Hepatocyte (in vitro differentiated cells): ENCODE data around the gene DMD. TPM values are rescaled to one million over a fixed set of nuclear protein-coding genes. Genes with fewer than 3 reads are reported as not detected.
"Not testable (repeated sequence)": the region's sequence is repeated elsewhere in the genome, so short reads cannot be mapped to it uniquely, and the experiment has no call there.

ENCODE experiments used
- DNase-seq: peaks from one replicate; pipeline ENCODE4 v3.0.0-alpha.2; 2016; ENCODE audit warnings: low spot score
- H2AFZ ChIP-seq: fragments of 200-600 bp; sonication (generic); 2 replicates; pipeline ENCODE4 v1.6.0; 2016; ENCODE audit warnings: antibody characterized with exemption, mild to moderate bottlenecking
- H3K27ac ChIP-seq: fragments of 200-600 bp; sonication (generic); 2 replicates; pipeline ENCODE4 v1.5.1; 2016; ENCODE audit warnings: mild to moderate bottlenecking
- H3K27me3 ChIP-seq: fragments of 200-600 bp; sonication (generic); 2 replicates; pipeline ENCODE4 v1.6.1; 2016
- H3K36me3 ChIP-seq: fragments of 200-600 bp; sonication (generic); replicated peaks from 2 replicates; pipeline ENCODE4 v1.5.1; 2016; ENCODE audit warnings: low read depth; ENCODE audit not compliant: insufficient read depth
- H3K4me1 ChIP-seq: fragments of 200-600 bp; sonication (generic); 2 replicates; pipeline ENCODE4 v1.5.1; 2016; ENCODE audit warnings: mild to moderate bottlenecking, moderate library complexity; ENCODE audit not compliant: insufficient read depth
- H3K4me2 ChIP-seq: fragments of 200-600 bp; sonication (generic); 2 replicates; pipeline ENCODE4 v1.6.0; 2016
- H3K4me3 ChIP-seq: fragments of 200-600 bp; sonication (generic); 2 replicates; pipeline ENCODE4 v1.5.1; 2016; ENCODE audit warnings: mild to moderate bottlenecking
- H3K79me2 ChIP-seq: fragments of 200-600 bp; sonication (generic); 2 replicates; pipeline ENCODE4 v1.6.0; 2017; ENCODE audit warnings: mild to moderate bottlenecking
- H3K9me2 ChIP-seq: fragments of 200-600 bp; sonication (generic); replicated peaks from 2 replicates; pipeline ENCODE4 v1.6.0; 2017; ENCODE audit warnings: mild to moderate bottlenecking; ENCODE audit not compliant: insufficient read depth
- H3K9me3 ChIP-seq: fragments of 200-600 bp; sonication (generic); 2 replicates; pipeline ENCODE4 v1.5.1; 2016; ENCODE audit warnings: low read depth, mild to moderate bottlenecking
- H4K20me1 ChIP-seq: fragments of 200-600 bp; sonication (generic); 2 replicates; pipeline ENCODE4 v1.6.0; 2016; ENCODE audit warnings: mild to moderate bottlenecking; ENCODE audit not compliant: insufficient read depth, poor library complexity, severe bottlenecking
- CTCF ChIP-seq: fragments of 200-600 bp; sonication (generic); IDR thresholded peaks from 2 replicates; pipeline ENCODE4 v1.5.1; 2016; ENCODE audit warnings: antibody characterized with exemption, mild to moderate bottlenecking; ENCODE audit not compliant: poor library complexity
- EZH2 ChIP-seq: fragments of 200-600 bp; sonication (generic); IDR thresholded peaks from 2 replicates; pipeline ENCODE4 v1.6.1; 2016; ENCODE audit warnings: antibody characterized with exemption, mild to moderate bottlenecking, borderline replicate concordance
- EZH2phosphoT487 ChIP-seq: fragments of 200-600 bp; sonication (generic); IDR thresholded peaks from one replicate; pipeline ENCODE4 v1.6.1; 2018; ENCODE audit warnings: antibody characterized with exemption, mild to moderate bottlenecking, low read depth, moderate library complexity; ENCODE audit not compliant: unreplicated experiment, severe bottlenecking
- WGBS: methylation state at CpG from one replicate; pipeline ENCODE4 v1.1.6; 2016; ENCODE audit warnings: low lambda C conversion rate; ENCODE audit errors: missing lambda C conversion rate; 5-methylcytosine and 5-hydroxymethylcytosine counted together
- polyA plus RNA-seq: library from polyadenylated mRNA; unstranded; fragments of >200 nt; fragmentation: Nextera tagmentation; extraction: Ambion mirVana; gene quantifications from 2 replicates; pipeline ENCODE4 v1.2.1, GENCODE V29; 2016
- total RNA-seq: library from RNA; depleted of rRNA; stranded (reverse); fragments of >200 nt; gene quantifications from 2 replicates; pipeline ENCODE4 v1.2.3, GENCODE V29; 2014

Gene DMD
- total and polyA plus RNA-seq, 2 experiments from 2014 or later, result 14.2 to 27.8 TPM

GRCh38 chrX:32533848-32534247 is 677.5 kb downstream of the DMD start:
- no peaks in the 10 kb centered on the region for H3K9me3 ChIP-seq
- no peak overlapping the region for H3K4me2 ChIP-seq
- no peaks in the 10 kb centered on the region for H4K20me1 ChIP-seq
- no peaks in the 10 kb centered on the region for H3K79me2 ChIP-seq
- H3K9me2 ChIP-seq, result no peaks in the 10 kb centered on the region
- no peaks in the 10 kb centered on the region for H3K36me3 ChIP-seq
- no peaks in the 10 kb centered on the region for H3K4me1 ChIP-seq
- H2AFZ ChIP-seq, result no peak overlapping the region
- DNase-seq, result no peak
- no peaks in the 10 kb centered on the region for H3K27me3 ChIP-seq
- no peak overlapping the region for H3K27ac ChIP-seq
- no peak overlapping the region for H3K4me3 ChIP-seq
- TF ChIP-seq CTCF, result no peak
- TF ChIP-seq EZH2phosphoT487, result no peak
- TF ChIP-seq EZH2, result no peak
- WGBS, result 94% methylated on average over 4 of the region's 4 CpGs

GRCh38 chrX:32532262-32532661 is 679.1 kb downstream of the DMD start:
- no peak for DNase-seq
- Histone ChIP-seq H4K20me1 (no peaks in the 10 kb centered on the region), H3K4me2 (no peak overlapping the region), H3K4me1 (no peaks in the 10 kb centered on the region), H3K27ac (no peak overlapping the region), H3K27me3 (no peaks in the 10 kb centered on the region), H3K4me3 (no peak overlapping the region), H3K79me2 (no peaks in the 10 kb centered on the region), H3K9me2 (no peaks in the 10 kb centered on the region), H3K36me3 (no peaks in the 10 kb centered on the region), H2AFZ (no peak overlapping the region), H3K9me3 (no peaks in the 10 kb centered on the region)
- TF ChIP-seq CTCF (no peak), EZH2phosphoT487 (no peak), EZH2 (no peak)
- WGBS, result 94% methylated on average over 4 of the region's 4 CpGs

GRCh38 chrX:32530802-32531403 is 680.4 kb downstream of the DMD start:
- Histone ChIP-seq H3K4me2 (peak overlapping the region; percentile 67), H3K4me1 (no peaks in the 10 kb centered on the region), H3K27ac (no peak overlapping the region), H3K4me3 (peak overlapping the region; percentile 2), H3K9me3 (no peaks in the 10 kb centered on the region), H2AFZ (peak overlapping the region; percentile 51), H3K79me2 (no peaks in the 10 kb centered on the region), H3K36me3 (no peaks in the 10 kb centered on the region), H4K20me1 (no peaks in the 10 kb centered on the region), H3K9me2 (no peaks in the 10 kb centered on the region), H3K27me3 (no peaks in the 10 kb centered on the region)
- WGBS, result 4% methylated on average over 3 of the region's 3 CpGs
- TF ChIP-seq EZH2phosphoT487, result no peak
- no peak for TF ChIP-seq EZH2
- peak; percentile 86 for TF ChIP-seq CTCF
- DNase-seq, result peak; percentile 83

- H3K4me2 ChIP-seq, H3K79me2 ChIP-seq, DNase-seq, H3K9me3 ChIP-seq, H4K20me1 ChIP-seq, H3K4me3 ChIP-seq, H3K36me3 ChIP-seq, H2AFZ ChIP-seq, H3K4me1 ChIP-seq, H3K27ac ChIP-seq, H3K27me3 ChIP-seq, H3K9me2 ChIP-seq: not testable (repeated sequence)
Measured at GRCh38 chrX:32528451-32528850, 682.9 kb downstream of the DMD start.
